ENCODE measurements around the gene GPR146.
"Not testable (repeated sequence)": the region's sequence is repeated elsewhere in the genome, so short reads cannot be mapped to it uniquely, and the experiment has no call there.

Gene GPR146

GRCh38 chr7:999149-999879 lies 45.0 kb upstream of the GPR146 start:
- no peak for TF ChIP-seq CTCF (conservative IDR thresholded peaks at IDR 0.05; ENCODE audit: low read depth, low read length)
- DNase-seq (ENCODE audit: low read depth): no peak
- H3K4me3 ChIP-seq (ENCODE audit: low read depth, low read length): no peak overlapping the region

GRCh38 chr7:999941-1000935 lies 44.1 kb upstream of the GPR146 start:
- no peak overlapping the region for H3K4me3 ChIP-seq (ENCODE audit: low read depth, low read length)
- no peak for DNase-seq (ENCODE audit: low read depth)
- TF ChIP-seq CTCF (conservative IDR thresholded peaks at IDR 0.05; ENCODE audit: low read depth, low read length): no peak

- not testable (repeated sequence) for H3K4me3 ChIP-seq (ENCODE audit: low read depth, low read length); DNase-seq (ENCODE audit: low read depth)
Observed at GRCh38 chr7:1001069-1001770, 43.1 kb upstream of the GPR146 start.

- not testable (repeated sequence) for DNase-seq (ENCODE audit: low read depth); H3K4me3 ChIP-seq (ENCODE audit: low read depth, low read length)
Observed at GRCh38 chr7:1002026-1002425, 42.3 kb upstream of the GPR146 start.

GRCh38 chr7:1002445-1002844 lies 41.9 kb upstream of the GPR146 start:
- not testable (repeated sequence) for H3K4me3 ChIP-seq (ENCODE audit: low read depth, low read length); DNase-seq (ENCODE audit: low read depth)

GRCh38 chr7:1004018-1004852 lies 40.1 kb upstream of the GPR146 start:
- H3K4me3 ChIP-seq (ENCODE audit: low read depth, low read length): no peak overlapping the region
- no peak for DNase-seq (ENCODE audit: low read depth)
- no peak for TF ChIP-seq CTCF (conservative IDR thresholded peaks at IDR 0.05; ENCODE audit: low read depth, low read length)

- TF ChIP-seq CTCF (conservative IDR thresholded peaks at IDR 0.05; ENCODE audit: low read depth, low read length): no peak
- no peak for DNase-seq (ENCODE audit: low read depth)
- no peak overlapping the region for H3K4me3 ChIP-seq (ENCODE audit: low read depth, low read length)
Observed at GRCh38 chr7:1005303-1005702, 39.0 kb upstream of the GPR146 start.

- no peak for TF ChIP-seq CTCF (conservative IDR thresholded peaks at IDR 0.05; ENCODE audit: low read depth, low read length)
- no peak overlapping the region for H3K4me3 ChIP-seq (ENCODE audit: low read depth, low read length)
- no peak for DNase-seq (ENCODE audit: low read depth)
Observed at GRCh38 chr7:1007901-1008300, 36.4 kb upstream of the GPR146 start.
